Activated CD8-positive, alpha-beta memory T cell treated with anti-CD3 and anti-CD28 coated beads, Interleukin-2, amount 10 ng/mL, durations not matched to agents 7 days and 5 days (primary cell): ENCODE measurements around the gene RAB15. TPM values are rescaled to one million over a fixed set of nuclear protein-coding genes. Genes with fewer than 3 reads are reported as not detected.

Source experiments
- ATAC-seq: fragments of 150-1000 bp; cut with Tn5 transposase; one replicate; pipeline ENCODE4 v1.10.0; 2021; ENCODE audit warnings: moderate library complexity
- CTCF ChIA-PET: fragments of 350-600 bp; sonication (Branson Sonifier 250); formaldehyde crosslinking; loops from one replicate; lab custom pipeline; 2021; ENCODE audit warnings: antibody characterized with exemption; lab: Charles Lee
- DNase-seq: peaks from one replicate; pipeline ENCODE4 v3.0.0-alpha.2; 2020
- H3K27ac Mint-ChIP-seq: one replicate; pipeline ENCODE4 v1.8.0; 2021; ENCODE audit warnings: mild to moderate bottlenecking, mixed read lengths
- H3K27me3 Mint-ChIP-seq: one replicate; pipeline ENCODE4 v1.8.0; 2021; ENCODE audit warnings: mixed read lengths
- H3K36me3 Mint-ChIP-seq: one replicate; pipeline ENCODE4 v1.8.0; 2021; ENCODE audit warnings: mild to moderate bottlenecking, mixed read lengths
- H3K4me1 Mint-ChIP-seq: one replicate; pipeline ENCODE4 v1.8.0; 2021; ENCODE audit warnings: mixed read lengths
- H3K4me3 Mint-ChIP-seq: one replicate; pipeline ENCODE4 v1.8.0; 2021; ENCODE audit warnings: mild to moderate bottlenecking, moderate library complexity, mixed read lengths
- H3K9me3 Mint-ChIP-seq: one replicate; pipeline ENCODE4 v1.8.0; 2022; ENCODE audit warnings: low read depth, mixed read lengths
- total RNA-seq, 2 experiments: library from RNA; stranded (reverse); gene quantifications; one replicate each; pipeline ENCODE4 v1.2.3, GENCODE V29; 2021

Gene RAB15
- total RNA-seq, 2 experiments from 2014 or later: 2.1 to 2.3 TPM

DNA sequence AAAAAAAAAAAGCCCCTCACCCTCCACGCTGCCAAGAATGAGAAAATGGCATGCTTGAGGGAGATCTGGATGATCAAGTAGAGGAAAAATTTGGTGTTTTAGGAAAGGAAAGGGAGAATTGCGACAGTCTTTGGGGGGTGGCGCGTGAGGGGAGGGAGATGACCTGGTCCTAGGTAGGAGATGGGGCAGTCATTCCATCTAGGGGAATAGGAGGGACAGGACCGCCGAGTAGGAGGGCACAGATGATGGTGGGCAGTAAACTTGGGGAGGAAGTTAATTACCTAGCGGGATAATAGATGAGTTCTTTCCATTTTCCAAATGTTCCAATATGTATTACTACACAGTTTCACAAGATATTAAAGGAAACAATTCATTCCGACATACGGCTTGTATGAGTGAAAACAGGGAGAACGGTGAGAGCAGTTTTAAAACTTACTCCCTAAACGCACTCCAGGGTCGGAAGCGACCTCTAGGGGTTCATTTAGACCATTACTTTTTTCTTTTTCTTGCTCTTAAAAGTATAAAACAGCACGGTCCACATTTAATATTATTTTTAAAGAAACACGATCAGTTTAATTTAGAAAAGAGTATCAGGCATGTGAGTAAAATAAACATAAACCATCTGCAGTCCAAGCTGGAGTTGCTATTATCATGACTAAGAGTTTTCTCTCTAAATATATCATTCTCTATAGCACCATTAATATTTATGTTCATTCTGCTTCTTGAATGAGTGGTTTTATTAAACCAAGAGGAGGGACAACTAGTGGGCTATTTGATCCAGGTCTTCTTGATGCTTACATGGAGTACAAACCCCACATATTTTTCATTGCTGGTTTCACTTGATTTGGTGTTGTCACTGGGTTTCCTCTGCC is 11.5 kb upstream of the RAB15 start:
- peak overlapping the region; percentile 28 for H3K4me3 Mint-ChIP-seq
- peaks cover 24% of the 10 kb centered on the region for H3K27me3 Mint-ChIP-seq
- no peaks in the 10 kb centered on the region for H3K9me3 Mint-ChIP-seq
- CTCF ChIA-PET: interaction anchor here (0.7 to 2.2 kb wide), 11 partner anchors 7 to 161 kb away, joined by 3 to 12 read pairs (median 4); no protein-coding TSS in a partner anchor
- peaks cover 2% of the 10 kb centered on the region for H3K36me3 Mint-ChIP-seq
- peaks cover 26% of the 10 kb centered on the region for H3K4me1 Mint-ChIP-seq
- no peak overlapping the region for H3K27ac Mint-ChIP-seq
- DNase-seq: no peak
- ATAC-seq: no peak

DNA sequence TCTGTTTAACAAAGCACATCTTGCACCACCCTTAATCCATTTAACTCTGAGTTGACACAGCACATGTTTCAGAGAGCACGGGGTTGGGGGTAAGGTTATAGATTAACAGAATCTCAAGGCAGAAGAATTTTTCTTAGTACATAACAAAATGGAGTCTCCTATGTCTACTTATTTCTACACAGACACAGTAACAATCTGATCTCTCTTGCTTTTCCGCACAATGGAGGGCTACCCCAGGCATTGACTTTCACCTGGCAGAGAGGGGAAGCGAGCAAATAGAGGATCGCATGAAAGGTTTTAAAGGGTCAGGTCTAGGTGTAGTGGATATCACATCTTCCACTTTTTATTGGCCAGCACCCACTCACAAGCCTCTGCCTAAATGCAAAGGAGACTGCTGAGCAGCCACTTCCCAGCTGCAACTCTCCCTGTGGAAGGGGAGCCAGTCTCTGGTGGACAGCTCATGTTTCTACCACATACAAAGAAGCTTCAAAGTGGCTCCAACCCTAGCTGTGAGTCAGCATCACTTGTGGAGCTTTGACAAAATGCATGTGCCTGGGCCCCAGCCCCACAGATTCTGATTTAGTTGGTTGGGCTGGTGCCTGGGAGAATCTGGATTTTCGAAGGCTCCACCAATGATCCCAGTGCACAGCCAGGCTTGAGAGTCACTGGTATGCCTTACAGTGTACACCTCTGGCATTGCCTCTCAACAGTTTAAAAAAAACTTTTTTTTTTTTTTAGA is 7.4 kb upstream of the RAB15 start:
- Mint-ChIP-seq H3K9me3 (no peaks in the 10 kb centered on the region), H3K27ac (no peak overlapping the region), H3K4me3 (no peak overlapping the region), H3K36me3 (no peaks in the 10 kb centered on the region), H3K4me1 (peaks cover 7% of the 10 kb centered on the region), H3K27me3 (peaks cover 30% of the 10 kb centered on the region)
- no peak for ATAC-seq
- no peak for DNase-seq
- CTCF ChIA-PET: interaction anchor here (0.6 to 2.0 kb wide), 4 partner anchors 69 to 249 kb away, joined by 3 to 5 read pairs (median 4); no protein-coding TSS in a partner anchor

DNA sequence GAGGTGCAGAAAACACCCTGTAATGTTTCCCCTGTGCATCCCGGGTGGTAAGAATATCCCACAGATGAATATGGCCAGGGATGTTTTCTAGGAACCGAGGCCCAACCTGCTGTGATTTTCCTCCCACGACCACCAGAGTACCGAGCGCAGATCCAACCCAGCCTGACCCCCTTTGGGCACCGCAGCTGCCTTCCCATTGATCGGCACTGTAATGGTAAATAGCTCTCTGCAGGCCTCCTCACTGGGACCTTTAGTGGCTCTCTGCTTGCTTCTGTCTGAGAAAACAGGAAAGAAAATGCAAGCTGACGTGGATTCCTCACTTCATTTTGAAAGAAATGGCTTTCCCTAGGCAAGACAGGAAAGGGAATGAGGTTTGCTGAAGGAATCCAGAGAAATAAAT is 2.4 kb upstream of the RAB15 start:
- Mint-ChIP-seq H3K27me3 (peaks cover 29% of the 10 kb centered on the region), H3K36me3 (no peaks in the 10 kb centered on the region), H3K27ac (no peak overlapping the region), H3K9me3 (no peaks in the 10 kb centered on the region), H3K4me3 (no peak overlapping the region), H3K4me1 (peaks cover 4% of the 10 kb centered on the region)
- DNase-seq: no peak
- no peak for ATAC-seq
- CTCF ChIA-PET: interaction anchor here (0.9 to 1.7 kb wide), 4 partner anchors 12 to 152 kb away, joined by 3 to 4 read pairs (median 3); partner anchors contain the start of gene FNTB

DNA sequence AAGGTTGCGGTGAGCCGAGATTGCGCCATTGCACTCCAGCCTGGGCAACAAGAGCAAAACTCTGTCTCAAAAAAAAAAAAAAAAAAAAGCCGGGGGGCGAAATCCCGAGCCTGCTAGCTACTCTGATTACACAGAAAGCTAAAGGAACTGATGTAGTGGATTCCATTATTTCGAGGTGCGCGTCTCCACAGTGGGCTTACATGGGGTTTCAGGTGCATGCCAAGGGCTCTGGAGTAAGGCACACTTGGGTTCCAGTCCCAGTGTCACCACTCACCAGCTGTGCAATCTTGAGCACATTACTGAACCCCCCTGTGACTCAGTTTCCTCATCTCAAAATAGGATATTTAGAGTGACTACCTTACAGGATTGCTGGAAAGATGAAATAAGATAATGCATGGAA is 1.7 kb upstream of the RAB15 start:
- Mint-ChIP-seq H3K4me1 (peaks cover 4% of the 10 kb centered on the region), H3K4me3 (no peak overlapping the region), H3K9me3 (no peaks in the 10 kb centered on the region), H3K36me3 (no peaks in the 10 kb centered on the region), H3K27me3 (peaks cover 29% of the 10 kb centered on the region), H3K27ac (no peak overlapping the region)
- DNase-seq: no peak
- no peak for ATAC-seq
- CTCF ChIA-PET: interaction anchor here (0.7 to 1.7 kb wide), 6 partner anchors 8 to 859 kb away, joined by 3 to 4 read pairs (median 4); no protein-coding TSS in a partner anchor

DNA sequence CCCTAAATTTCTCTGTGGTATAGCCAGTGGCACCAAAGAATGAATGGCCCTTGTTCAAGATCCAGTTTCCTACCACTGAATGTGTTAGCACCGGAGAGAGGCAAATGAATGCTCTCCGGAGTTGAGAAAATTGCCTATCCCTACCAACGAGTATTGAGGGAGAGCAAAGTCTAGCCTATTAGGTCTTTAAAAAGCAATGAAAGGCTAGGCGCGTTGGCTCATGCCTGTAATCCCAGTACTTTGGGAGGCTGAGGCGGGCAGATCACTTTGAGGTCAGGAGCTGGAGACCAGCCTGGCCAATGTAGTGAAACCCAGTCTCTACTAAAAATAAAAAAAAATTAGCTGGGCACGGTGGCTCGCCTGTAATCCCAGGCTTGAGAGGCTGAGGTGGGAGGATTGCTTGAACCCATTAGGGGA is 898 bp upstream of the RAB15 start:
- ATAC-seq (no peak), DNase-seq (no peak)
- Mint-ChIP-seq H3K9me3 (no peaks in the 10 kb centered on the region), H3K36me3 (no peaks in the 10 kb centered on the region), H3K27me3 (peaks cover 25% of the 10 kb centered on the region), H3K4me1 (peaks cover 4% of the 10 kb centered on the region), H3K4me3 (peak overlapping the region; percentile 68), H3K27ac (no peak overlapping the region)
- CTCF ChIA-PET: interaction anchor here (0.9 to 1.6 kb wide), 3 partner anchors 9 to 47 kb away, joined by 4 read pairs; no protein-coding TSS in a partner anchor

DNA sequence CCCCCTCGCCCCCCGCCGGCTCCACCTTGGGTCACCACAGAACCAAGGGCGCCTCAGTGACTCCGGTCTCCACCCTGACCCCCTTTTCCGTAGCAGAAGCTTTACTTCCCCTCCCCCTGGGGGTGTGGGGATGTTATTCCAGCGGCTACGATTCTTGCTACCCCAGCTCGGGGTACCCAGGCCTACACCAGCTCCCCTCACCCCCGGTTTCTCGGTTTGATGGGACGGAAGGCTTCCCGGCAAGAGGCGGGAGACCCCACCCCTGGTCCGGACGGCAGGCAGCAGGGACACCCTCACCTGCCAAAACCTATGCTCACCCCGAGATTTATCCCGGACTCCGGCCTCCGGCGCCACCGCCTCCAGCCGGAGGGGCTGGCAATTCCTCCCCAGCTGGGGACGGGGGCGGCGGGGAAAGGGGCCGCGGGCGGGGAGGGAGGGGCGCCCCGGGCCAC is 619 bp downstream of the RAB15 start:
- ATAC-seq (no peak), DNase-seq (no peak)
- Mint-ChIP-seq H3K27ac (no peak overlapping the region), H3K4me1 (peaks cover 2% of the 10 kb centered on the region), H3K36me3 (no peaks in the 10 kb centered on the region), H3K27me3 (peaks cover 21% of the 10 kb centered on the region), H3K9me3 (no peaks in the 10 kb centered on the region), H3K4me3 (peak overlapping the region; percentile 58)
- CTCF ChIA-PET: interaction anchor here (0.7 to 1.5 kb wide), 2 partner anchors 9 to 15 kb away, joined by 3 to 5 read pairs; partner anchors contain the start of gene FNTB

DNA sequence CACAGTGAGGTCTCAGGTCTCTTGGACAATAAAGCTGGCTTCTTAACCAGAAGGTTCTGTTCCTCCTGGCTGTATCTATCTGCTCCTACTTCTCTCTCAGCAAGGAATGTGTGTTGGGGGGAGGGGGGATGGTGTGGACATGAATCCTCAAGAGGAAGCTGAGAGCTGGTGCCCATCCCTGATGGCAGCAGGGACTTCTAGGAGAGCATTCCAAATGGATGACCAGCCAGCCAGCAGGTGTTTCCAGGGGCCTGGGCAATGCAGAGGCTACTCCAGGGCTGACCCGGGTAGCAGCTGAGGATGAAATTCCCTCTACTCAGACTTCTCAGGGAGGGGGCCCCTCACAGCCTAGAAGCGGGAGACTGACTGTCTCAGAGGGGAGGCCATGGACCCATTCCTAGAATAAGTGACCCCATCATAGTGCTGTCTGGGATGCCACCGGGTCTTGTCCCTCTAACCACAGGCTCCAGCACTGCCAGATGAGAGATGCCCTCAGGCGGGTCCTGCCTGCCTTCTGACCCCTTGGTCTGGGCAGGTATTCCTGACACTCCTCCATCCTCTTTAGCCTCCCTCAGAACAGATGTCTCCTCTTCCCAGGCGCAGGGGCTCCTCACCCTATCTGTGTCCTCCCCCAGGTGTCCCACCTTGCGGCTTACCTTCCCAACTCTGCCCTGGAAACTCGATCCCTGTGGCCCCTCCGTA is 1.2 kb downstream of the RAB15 start:
- CTCF ChIA-PET: interaction anchor here (0.7 to 1.6 kb wide), 7 partner anchors 8 to 148 kb away, joined by 3 to 5 read pairs (median 3); partner anchors contain the start of gene FNTB
- no peaks in the 10 kb centered on the region for H3K9me3 Mint-ChIP-seq
- peaks cover 18% of the 10 kb centered on the region for H3K27me3 Mint-ChIP-seq
- no peak overlapping the region for H3K27ac Mint-ChIP-seq
- ATAC-seq (no peak), DNase-seq (no peak)
- H3K4me1 Mint-ChIP-seq: peaks cover 2% of the 10 kb centered on the region
- peak overlapping the region; percentile 58 for H3K4me3 Mint-ChIP-seq
- H3K36me3 Mint-ChIP-seq: no peaks in the 10 kb centered on the region

DNA sequence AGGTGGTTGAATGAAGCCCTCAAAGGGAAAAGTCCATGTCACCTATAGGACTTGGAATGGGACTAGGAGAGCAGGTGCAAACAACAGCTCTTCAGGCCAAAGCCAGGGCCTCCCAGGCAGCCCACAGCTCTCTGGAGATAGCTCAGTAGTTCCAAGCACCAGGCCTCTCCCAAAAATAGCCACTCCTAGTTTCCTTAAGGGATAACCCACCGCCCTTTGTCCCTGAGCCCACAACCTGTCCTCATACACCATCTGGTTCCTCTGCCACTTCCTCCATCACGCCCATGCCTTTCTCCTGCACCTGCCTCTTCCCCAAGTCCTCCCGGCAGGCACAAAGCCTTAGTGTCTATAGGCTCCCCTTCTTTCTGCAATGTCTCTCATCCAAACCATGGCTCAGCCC is 2.1 kb downstream of the RAB15 start:
- CTCF ChIA-PET: interaction anchor here (1.0 to 1.6 kb wide), 5 partner anchors 11 to 147 kb away, joined by 3 to 4 read pairs (median 3); no protein-coding TSS in a partner anchor
- H3K9me3 Mint-ChIP-seq: no peaks in the 10 kb centered on the region
- H3K27ac Mint-ChIP-seq: no peak overlapping the region
- no peaks in the 10 kb centered on the region for H3K36me3 Mint-ChIP-seq
- H3K27me3 Mint-ChIP-seq: peaks cover 17% of the 10 kb centered on the region
- ATAC-seq: no peak
- no peak for DNase-seq
- H3K4me3 Mint-ChIP-seq: no peak overlapping the region
- H3K4me1 Mint-ChIP-seq: peaks cover 2% of the 10 kb centered on the region

DNA sequence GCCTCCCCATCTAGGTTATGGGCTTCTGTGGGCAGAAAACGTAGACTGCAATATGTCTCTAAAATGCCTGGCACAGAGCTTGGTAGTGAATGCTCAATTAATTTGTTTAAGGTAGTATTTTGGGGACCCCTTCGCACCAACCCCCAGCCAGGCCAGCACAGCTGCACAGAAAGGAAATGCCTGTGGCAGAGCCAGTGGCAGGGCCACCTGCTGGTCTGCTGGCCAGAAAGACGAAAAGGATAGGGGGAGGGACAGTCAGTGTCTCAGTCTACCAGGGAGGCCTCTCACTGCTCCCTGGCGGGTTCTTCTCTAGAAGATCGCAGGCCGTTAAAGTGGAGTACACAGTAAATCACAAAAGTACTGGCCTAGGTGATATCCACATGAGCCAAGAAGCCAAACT is 3.5 kb downstream of the RAB15 start:
- H3K9me3 Mint-ChIP-seq: no peaks in the 10 kb centered on the region
- no peak overlapping the region for H3K27ac Mint-ChIP-seq
- ATAC-seq: no peak
- no peaks in the 10 kb centered on the region for H3K36me3 Mint-ChIP-seq
- peaks cover 2% of the 10 kb centered on the region for H3K4me1 Mint-ChIP-seq
- H3K27me3 Mint-ChIP-seq: peaks cover 14% of the 10 kb centered on the region
- CTCF ChIA-PET: no interaction called here
- no peak for DNase-seq
- no peak overlapping the region for H3K4me3 Mint-ChIP-seq

DNA sequence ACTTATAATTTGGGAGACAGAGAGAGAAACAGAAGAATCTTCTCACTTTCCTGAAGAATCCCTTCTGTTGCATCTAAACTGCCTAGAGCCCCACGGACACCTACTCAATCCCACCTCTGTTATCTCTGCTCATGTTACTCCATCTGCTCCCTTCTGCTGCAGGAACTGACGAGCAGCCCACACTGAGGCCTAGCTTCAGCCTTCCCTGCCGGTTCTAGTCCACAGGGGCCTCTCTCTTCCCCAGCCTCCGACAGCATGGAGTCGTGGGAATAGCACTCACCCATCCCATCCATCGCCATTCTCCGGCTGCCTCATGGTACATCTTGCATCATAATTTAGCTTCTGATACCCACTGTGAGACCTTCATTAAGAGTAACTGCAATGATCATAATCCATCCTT is 4.0 kb downstream of the RAB15 start:
- ATAC-seq (no peak), DNase-seq (no peak)
- H3K9me3 Mint-ChIP-seq: no peaks in the 10 kb centered on the region
- H3K27ac Mint-ChIP-seq: no peak overlapping the region
- no peaks in the 10 kb centered on the region for H3K36me3 Mint-ChIP-seq
- H3K27me3 Mint-ChIP-seq: peaks cover 14% of the 10 kb centered on the region
- peaks cover 2% of the 10 kb centered on the region for H3K4me1 Mint-ChIP-seq
- no peak overlapping the region for H3K4me3 Mint-ChIP-seq
- CTCF ChIA-PET: no interaction called here

DNA sequence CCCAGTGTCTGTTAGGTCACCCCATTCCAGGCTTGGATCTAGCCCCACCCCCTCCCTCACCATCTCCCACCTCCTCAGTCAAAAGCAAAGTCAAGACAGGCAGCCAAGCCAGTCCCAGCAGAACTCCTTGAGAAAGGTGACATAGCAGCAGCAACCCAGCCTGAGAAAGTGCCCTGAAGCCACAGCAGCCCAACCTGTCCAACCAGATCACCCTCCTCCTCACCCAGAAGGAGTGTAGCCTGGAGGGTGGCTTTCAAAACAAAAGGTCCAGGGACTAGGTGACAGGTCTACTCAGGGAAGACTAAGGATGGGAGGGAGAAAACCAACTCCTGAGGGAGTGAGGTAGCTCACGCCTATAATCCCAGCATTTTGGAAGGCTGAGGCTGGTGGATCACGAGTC is 5.2 kb downstream of the RAB15 start:
- H3K9me3 Mint-ChIP-seq: no peaks in the 10 kb centered on the region
- peaks cover 2% of the 10 kb centered on the region for H3K4me1 Mint-ChIP-seq
- H3K4me3 Mint-ChIP-seq: no peak overlapping the region
- H3K27ac Mint-ChIP-seq: no peak overlapping the region
- DNase-seq: no peak
- CTCF ChIA-PET: interaction anchor here (1.4 to 1.6 kb wide), 2 partner anchors 10 to 17 kb away, joined by 3 to 5 read pairs; no protein-coding TSS in a partner anchor
- H3K36me3 Mint-ChIP-seq: no peaks in the 10 kb centered on the region
- peaks cover 7% of the 10 kb centered on the region for H3K27me3 Mint-ChIP-seq
- no peak for ATAC-seq

DNA sequence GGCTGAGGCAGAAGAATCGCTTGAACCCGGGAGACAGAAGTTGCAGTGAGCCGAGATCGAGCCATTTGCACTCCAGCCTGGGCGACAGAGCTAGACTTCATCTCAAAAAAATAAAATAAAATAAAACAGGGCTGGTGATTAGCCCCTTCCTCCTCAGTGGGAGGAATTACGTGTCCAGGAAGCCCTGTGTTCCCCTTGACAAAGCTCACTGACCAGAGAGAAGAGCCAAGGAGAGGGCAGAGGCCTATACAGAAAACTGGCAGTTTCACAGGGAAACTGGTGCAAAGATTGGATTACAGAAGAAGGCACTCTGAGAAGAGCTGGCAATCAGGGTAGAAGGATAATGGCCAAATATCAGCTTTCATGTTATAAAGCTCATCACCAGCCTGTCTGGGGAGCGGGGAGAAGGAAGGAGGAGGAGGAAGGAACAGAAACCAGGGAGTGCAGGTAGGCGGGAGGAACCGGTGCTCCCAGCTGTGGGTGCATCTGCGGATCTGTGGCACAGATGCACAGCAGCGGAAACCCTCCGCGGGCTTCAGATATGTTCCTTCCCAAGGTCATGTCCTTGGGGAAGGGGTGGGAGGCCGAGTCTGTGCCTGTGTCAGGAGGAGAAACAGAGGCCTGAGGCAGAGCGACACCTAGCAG is 6.7 kb downstream of the RAB15 start:
- Mint-ChIP-seq H3K4me1 (peaks cover 4% of the 10 kb centered on the region), H3K4me3 (no peak overlapping the region), H3K27me3 (peaks cover 4% of the 10 kb centered on the region), H3K9me3 (no peaks in the 10 kb centered on the region), H3K27ac (no peak overlapping the region), H3K36me3 (no peaks in the 10 kb centered on the region)
- ATAC-seq: no peak
- DNase-seq: no peak
- CTCF ChIA-PET: interaction anchor here (0.8 to 1.6 kb wide), 3 partner anchors 9 to 29 kb away, joined by 3 to 5 read pairs (median 3); no protein-coding TSS in a partner anchor
